Gastrocnemius medialis (tissue), 4 donors: ENCODE results near the gene ACY1. TPM values are rescaled to one million over a fixed set of nuclear protein-coding genes. Genes with fewer than 3 reads are reported as not detected.

Experiments used
- ATAC-seq, 2 donors: fragments of 150-250 bp; one replicate each; pipeline ENCODE4 v1.9.1; 2016
- DNase-seq, 2 donors: peaks; one replicate each; pipeline ENCODE4 v3.0.0-alpha.2; 2019
- H3K27ac ChIP-seq, 4 donors: fragments of 200-600 bp; sonication (generic); 1 replicate in 1 of 4; 2 replicates in 3 of 4; pipeline ENCODE4 v1.5.1; 2016 to 2018; ENCODE audit warnings: mild to moderate bottlenecking in 2 of 4, moderate library complexity in 1 of 4
- H3K27me3 ChIP-seq, 3 donors: fragments of 200-600 bp; sonication (generic) in 2 of 3; 1 replicate in 1 of 3; 2 replicates in 2 of 3; pipeline versions ENCODE4 v1.5.1 to v1.6.0; 2016 to 2019; ENCODE audit warnings: mild to moderate bottlenecking in 1 of 3, moderate library complexity in 1 of 3
- H3K36me3 ChIP-seq, 2 donors: fragments of 200-600 bp; sonication (generic) in 1 of 2; one replicate each; pipeline ENCODE4 v1.5.1; 2017 to 2018
- H3K4me1 ChIP-seq, 2 donors: fragments of 200-600 bp; sonication (generic) in 1 of 2; one replicate each; pipeline ENCODE4 v1.5.1; 2016 to 2017; ENCODE audit warnings: mild to moderate bottlenecking in 2 of 2
- H3K4me3 ChIP-seq, 4 donors: fragments of 200-600 bp; sonication (generic) in 3 of 4; 1 replicate in 1 of 4; 2 replicates in 3 of 4; pipeline ENCODE4 v1.5.1; 2016 to 2019; ENCODE audit warnings: mild to moderate bottlenecking in 2 of 4
- H3K9me3 ChIP-seq, 3 donors: fragments of 200-600 bp; sonication (generic) in 2 of 3; 1 replicate in 1 of 3; 2 replicates in 2 of 3; pipeline ENCODE4 v1.5.1; 2016 to 2019
- POLR2A ChIP-seq, 2 donors: fragments of 450-650 bp; IDR thresholded peaks; one replicate each; pipeline ENCODE4 v1.6.1; 2017; ENCODE audit warnings: antibody characterized with exemption in 2 of 2, mild to moderate bottlenecking in 2 of 2, moderate library complexity in 2 of 2
- in situ Hi-C, 4 donors: fragments of 200-750 bp; cut with MboI; loops; one replicate each; pipeline versions ENCODE4 v1.15.0 to v1.8.0; 2017; ENCODE audit warnings: low sequenced_read_pairs in 4 of 4
- intact Hi-C: fragments of 100-400 bp; cut with DNase I; formaldehyde crosslinking; loops from one replicate; pipeline ENCODE4 v1.15.1; 2023; ENCODE audit warnings: low total_unique reads
- total RNA-seq, 4 donors: library from RNA; depleted of rRNA; stranded (reverse); fragments of >200 nt; gene quantifications; one replicate each; pipeline versions ENCODE4 v1.1.0 to v1.2.3, GENCODE V29; 2016
- TF ChIP-seq, protein P1 (sequence below), 5 experiments: fragments of 450-650 bp in 3 of 5; fragments of 200-600 bp in 2 of 5; sonication (generic) in 2 of 5; IDR thresholded peaks in 4 of 5; conservative IDR thresholded peaks in 1 of 5; 1 replicate in 4 of 5; 2 replicates in 1 of 5; pipeline ENCODE4 v1.5.1; 2016 to 2019; ENCODE audit warnings: antibody characterized with exemption in 5 of 5, mild to moderate bottlenecking in 3 of 5, moderate library complexity in 3 of 5

ACY1 gene
- 10 to 100 TPM; 33.5 to 79.3 (median 43.2) TPM for total RNA-seq

DNA sequence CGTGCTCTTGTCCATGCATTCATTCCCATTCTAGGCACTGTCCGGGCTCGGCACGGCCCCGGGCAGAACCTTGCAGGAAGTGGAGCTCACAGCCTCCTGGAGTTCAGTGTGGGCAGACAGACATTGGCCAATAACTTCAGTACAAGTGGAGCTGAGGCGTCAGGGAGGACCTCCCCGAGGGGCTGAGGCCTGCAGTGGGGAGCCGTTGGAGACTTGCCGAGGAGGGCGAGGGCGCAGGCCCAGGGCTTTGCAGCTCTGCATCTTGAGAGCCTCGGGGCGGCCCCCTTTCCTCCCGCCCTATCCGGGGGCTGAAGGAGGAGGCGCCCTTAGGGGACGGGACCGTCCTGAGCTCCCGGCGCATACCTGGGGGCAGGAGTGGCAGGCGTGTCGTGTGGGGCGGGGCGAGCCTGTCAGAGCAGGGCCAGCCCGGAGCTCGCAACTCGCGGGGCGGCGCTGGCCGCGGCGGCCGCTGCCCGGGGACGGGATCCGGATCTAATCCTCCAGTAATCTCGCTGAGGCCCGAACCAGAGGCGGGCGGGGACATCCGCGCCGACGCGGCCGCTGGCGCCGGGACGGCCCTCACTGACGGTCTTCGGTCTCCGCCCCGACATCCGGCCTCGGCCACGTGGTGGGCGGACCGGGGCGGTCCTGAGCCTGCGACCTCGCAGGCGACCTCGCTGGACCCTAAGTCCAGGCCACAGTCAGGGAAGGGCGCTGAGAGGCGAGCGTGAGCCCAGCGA, at the start of gene ACY1:
TSS of gene ACY1 (plus strand) at position 698 of the 740 bp plus-strand sequence. CDS start 530 bp downstream, outside the sequence.
- in situ Hi-C loops: no loop called here
- TF ChIP-seq, protein P1, sequence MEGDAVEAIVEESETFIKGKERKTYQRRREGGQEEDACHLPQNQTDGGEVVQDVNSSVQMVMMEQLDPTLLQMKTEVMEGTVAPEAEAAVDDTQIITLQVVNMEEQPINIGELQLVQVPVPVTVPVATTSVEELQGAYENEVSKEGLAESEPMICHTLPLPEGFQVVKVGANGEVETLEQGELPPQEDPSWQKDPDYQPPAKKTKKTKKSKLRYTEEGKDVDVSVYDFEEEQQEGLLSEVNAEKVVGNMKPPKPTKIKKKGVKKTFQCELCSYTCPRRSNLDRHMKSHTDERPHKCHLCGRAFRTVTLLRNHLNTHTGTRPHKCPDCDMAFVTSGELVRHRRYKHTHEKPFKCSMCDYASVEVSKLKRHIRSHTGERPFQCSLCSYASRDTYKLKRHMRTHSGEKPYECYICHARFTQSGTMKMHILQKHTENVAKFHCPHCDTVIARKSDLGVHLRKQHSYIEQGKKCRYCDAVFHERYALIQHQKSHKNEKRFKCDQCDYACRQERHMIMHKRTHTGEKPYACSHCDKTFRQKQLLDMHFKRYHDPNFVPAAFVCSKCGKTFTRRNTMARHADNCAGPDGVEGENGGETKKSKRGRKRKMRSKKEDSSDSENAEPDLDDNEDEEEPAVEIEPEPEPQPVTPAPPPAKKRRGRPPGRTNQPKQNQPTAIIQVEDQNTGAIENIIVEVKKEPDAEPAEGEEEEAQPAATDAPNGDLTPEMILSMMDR (IDR thresholded peaks at IDR 0.05 in 4 of 5, conservative IDR thresholded peaks at IDR 0.05 in 1 of 5): no peak
- peak; percentile 75 to 78 for TF ChIP-seq POLR2A (IDR thresholded peaks at IDR 0.05)
- Histone ChIP-seq H3K9me3 (no peaks in the 10 kb centered on the region), H3K27ac (peak within 1 kb of the TSS; percentile 86 to 98 (median 94)), H3K4me1 (peaks cover 16 to 17% of the 10 kb centered on the region in 2 donors), H3K36me3 (no peaks in the 10 kb centered on the region), H3K27me3 (no peaks in the 10 kb centered on the region), H3K4me3 (peak within 1 kb of the TSS; percentile 61 to 75 (median 64))
- DNase-seq (peak; percentile 69 to 83), ATAC-seq (peak; percentile 85 to 86)
- intact Hi-C loops: no loop called here

DNA sequence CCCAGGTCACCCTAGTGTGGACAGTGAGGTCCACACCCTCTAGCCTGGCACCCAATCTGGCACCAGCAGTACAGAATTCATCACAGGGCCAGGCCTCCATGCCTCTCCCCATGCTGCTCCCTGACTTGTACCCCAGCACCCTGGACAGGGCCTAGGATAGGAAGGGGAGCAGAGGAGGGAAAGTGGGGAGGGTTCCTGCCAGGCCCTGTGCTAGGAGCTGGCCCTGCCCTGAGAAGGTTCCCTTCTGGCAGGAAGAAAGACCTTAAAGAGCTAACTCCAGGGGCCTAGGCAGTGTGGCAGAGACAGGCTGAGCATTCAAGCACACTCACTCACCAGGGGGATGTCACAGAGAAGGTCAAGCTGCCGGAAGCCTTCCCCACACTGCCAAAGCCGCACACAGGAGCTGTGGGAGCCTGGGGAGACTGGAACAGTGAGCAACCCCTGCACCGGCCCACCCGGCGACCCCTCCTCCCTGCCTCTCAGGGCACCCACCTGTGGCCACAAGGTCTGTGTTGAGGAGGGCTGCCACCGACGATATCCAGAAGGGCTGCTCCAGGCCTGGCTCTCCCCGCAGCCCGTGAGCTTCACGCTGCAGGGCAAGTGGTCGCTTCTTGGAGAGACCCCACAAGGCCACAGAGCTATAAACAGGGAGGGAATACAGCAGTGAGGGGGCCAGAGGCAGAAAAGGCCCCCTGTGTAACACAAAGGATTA, 49.0 kb upstream of the ACY1 start:
- intact Hi-C loops: no loop called here
- TF ChIP-seq, protein P1 (IDR thresholded peaks at IDR 0.05 in 4 of 5, conservative IDR thresholded peaks at IDR 0.05 in 1 of 5): no peak
- Histone ChIP-seq H3K9me3 (no peaks in the 10 kb centered on the region), H3K36me3 (peaks cover 0 to 69% of the 10 kb centered on the region in 2 donors), H3K4me1 (no peaks in the 10 kb centered on the region), H3K27ac (no peak overlapping the region), H3K4me3 (no peak overlapping the region), H3K27me3 (no peaks in the 10 kb centered on the region)
- in situ Hi-C loops: no loop called here
- ATAC-seq (no peak), DNase-seq (no peak)

DNA sequence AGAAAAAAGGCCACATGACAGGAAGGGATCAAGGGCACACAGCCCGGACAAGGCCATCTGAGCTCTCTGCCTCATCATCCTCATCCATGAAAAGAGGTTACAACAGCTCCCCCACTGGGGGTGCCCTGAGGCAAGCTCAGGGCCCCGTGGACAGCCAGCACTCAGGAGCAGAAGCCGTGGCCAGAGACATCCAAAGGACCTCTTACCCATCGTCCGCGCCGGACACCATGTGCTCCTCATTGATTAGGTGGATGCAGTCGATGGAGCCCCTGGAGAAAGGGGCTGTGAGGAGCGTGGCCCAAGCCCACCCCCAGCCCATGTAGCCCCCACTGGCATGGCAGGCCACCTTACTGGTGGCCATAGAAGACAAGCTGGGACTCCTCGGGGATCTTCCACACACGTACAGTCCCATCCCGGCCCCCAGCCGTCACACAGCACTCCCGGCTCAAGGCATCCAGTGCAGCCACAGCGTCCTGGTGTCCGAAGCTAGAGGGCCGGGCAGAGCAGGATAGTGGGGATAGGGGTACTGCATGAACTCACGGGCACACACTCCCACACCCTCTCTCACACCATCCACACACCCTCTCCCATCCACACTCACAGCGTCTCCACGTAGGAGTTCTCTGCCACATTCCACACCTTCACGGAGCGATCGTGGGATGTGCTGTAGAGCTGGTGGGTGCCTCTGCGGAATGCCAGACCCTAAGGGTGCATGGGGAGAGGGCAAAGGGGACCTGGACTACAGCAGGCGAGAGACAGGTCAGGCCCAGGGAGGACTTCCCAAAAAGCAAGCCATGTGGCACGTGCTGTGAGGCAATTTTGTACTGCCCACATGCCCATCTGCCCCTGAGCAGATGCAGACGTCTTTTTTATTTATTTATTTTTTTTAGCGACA, 48.1 kb upstream of the ACY1 start:
- Histone ChIP-seq H3K27ac (no peak overlapping the region), H3K4me3 (no peak overlapping the region), H3K36me3 (peaks cover 0 to 71% of the 10 kb centered on the region in 2 donors), H3K4me1 (peaks cover under 1 to 4% of the 10 kb centered on the region in 2 donors), H3K9me3 (no peaks in the 10 kb centered on the region), H3K27me3 (no peaks in the 10 kb centered on the region)
- in situ Hi-C loops (no loop called here), intact Hi-C loops (no loop called here)
- DNase-seq (no peak), ATAC-seq (no peak)
- TF ChIP-seq, protein P1 (IDR thresholded peaks at IDR 0.05 in 4 of 5, conservative IDR thresholded peaks at IDR 0.05 in 1 of 5): no peak
- TF ChIP-seq POLR2A (IDR thresholded peaks at IDR 0.05): no peak

DNA sequence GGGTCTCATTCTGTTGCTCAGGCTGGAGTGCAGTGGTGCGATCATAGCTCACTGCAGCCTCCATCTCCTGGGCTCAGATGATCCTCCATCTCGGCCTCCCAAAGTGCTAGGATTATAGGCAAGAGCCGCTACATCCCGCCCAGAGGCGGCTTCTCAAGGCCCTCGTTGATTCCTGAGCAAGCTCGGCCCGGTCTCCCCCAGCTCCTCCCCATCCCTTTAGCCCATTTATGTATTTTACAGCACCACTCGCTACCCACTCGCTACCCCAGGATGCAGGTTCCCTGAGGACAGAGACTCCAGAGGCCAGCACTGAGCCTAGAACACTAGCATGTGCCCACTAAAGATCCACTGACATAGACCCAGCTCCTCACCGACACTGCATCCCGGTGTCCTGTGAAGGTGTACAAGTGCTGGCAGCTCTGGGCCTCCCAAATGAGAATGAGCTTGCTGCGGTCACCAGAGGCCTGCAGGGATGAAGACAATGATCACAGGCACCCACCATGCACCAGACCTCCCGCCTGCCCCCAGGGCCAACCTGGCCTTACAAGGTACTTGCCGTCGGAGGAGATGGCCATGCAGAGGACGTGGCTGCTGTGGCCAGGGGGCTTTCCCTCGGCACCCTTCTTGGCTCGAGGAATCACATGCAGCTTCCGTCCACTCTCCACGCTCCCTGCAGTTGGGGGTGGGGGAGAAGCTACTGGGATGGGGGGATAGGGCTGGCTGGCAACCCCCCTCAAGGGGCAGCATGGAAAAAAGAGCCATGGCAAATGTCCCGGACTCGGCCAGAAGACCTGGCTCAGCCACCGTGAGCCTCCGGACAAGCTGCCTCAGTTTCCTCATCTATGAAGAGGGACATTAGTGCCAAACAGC, 47.2 kb upstream of the ACY1 start:
- Histone ChIP-seq H3K9me3 (no peaks in the 10 kb centered on the region), H3K27ac (no peak overlapping the region), H3K36me3 (peaks cover 0 to 71% of the 10 kb centered on the region in 2 donors), H3K4me1 (peaks cover 10 to 13% of the 10 kb centered on the region in 2 donors), H3K4me3 (no peak overlapping the region), H3K27me3 (no peaks in the 10 kb centered on the region)
- TF ChIP-seq, protein P1 (IDR thresholded peaks at IDR 0.05 in 4 of 5, conservative IDR thresholded peaks at IDR 0.05 in 1 of 5): no peak
- intact Hi-C loops (no loop called here), in situ Hi-C loops (no loop called here)
- no peak for ATAC-seq
- no peak for DNase-seq
